GM11168 (cell line): ENCODE results near the gene HGFAC.

Experiments used
- in situ Hi-C: fragments of 300-500 bp; cut with MboI; formaldehyde crosslinking; loops from one replicate; pipeline ENCODE4 v1.12.0; 2022; ENCODE audit warnings: low sequenced_read_pairs; ENCODE audit not compliant: unreplicated experiment

HGFAC gene

GRCh38 chr4:3495204-3495975, 53.6 kb downstream of the HGFAC start:
- in situ Hi-C loops: no loop called here

DNA sequence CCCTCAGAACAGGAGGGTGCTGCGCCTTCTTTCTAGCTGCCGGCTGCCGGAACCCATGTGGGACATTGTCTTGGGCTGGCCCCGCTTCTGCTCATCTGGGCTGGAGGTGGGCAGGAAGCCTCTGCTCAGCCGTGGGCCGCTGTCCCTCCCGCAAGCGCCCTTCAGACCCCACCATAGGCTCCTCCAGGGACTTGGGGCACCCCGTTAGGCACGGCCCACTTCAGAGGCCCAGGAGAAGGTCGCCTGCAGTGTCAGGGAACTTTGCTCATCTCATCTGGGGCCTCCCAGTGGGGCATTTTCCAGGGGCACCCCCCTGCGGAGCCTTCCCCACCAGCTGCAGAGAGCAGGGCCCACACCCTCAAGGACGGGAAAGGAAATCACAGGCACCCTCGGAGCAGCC, 54.3 kb downstream of the HGFAC start:
- in situ Hi-C loops: no loop called here

DNA sequence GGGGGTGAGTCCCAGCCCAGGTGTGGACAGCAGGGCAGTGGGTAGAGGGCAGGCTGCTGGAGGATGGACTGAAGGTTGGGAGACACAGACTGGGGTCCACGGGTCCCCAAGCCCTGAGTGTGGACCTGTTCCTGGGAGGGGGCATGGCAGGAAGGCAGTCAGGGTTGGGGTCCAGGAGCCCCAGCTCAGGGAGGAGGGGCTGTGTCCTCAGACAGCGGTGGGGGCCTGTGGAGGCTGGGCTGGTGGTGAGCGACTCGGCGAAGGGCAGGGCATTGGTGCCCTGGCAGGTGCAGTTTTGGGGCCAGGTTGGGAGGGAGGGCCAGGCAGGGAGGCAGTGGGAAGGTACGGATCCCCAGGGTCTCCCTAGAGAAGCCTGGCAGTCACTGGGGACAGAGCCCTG, 55.3 kb downstream of the HGFAC start:
- in situ Hi-C loops: no loop called here

- in situ Hi-C loops: no loop called here
These were observed 56.0 kb downstream of the HGFAC start for GRCh38 chr4:3497523-3498389.

DNA sequence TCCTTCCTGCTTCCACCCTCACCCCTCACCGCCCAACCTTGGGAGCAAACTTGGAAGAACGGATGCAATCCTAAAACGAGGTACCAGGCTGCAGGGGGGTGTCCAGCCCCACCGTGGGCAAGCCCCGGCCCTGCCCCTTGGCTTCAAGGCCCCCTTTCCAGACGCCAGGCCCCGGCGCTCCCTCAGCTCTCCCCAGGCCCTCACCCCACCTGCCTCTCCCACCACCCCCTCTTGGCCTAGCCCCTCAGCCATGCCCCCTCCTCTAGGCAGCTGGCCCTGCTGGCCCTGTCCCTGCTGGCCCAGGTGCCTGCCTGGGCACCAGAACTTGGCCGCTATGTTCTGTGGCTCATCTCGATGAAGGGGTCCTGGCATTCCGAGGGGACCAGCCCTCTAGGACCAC, 56.6 kb downstream of the HGFAC start:
- in situ Hi-C loops: no loop called here
